Liver (tissue), 9 donors: Measurements from ENCODE around the gene CCNA1. TPM values are rescaled to one million over a fixed set of nuclear protein-coding genes. Genes with fewer than 3 reads are reported as not detected.

Source experiments
- DNase-seq: peaks from one replicate; pipeline ENCODE4 v3.0.0-alpha.2; 2017; ENCODE audit warnings: low spot score
- H3K27ac ChIP-seq, 2 donors: one replicate each; pipeline ENCODE4 v1.7.0; 2013; ENCODE audit warnings: inconsistent platforms in 2 of 2, low read length in 2 of 2, control low read depth in 1 of 2, low read depth in 1 of 2, mild to moderate bottlenecking in 1 of 2
- H3K27me3 ChIP-seq, 4 donors: one replicate each; pipeline versions ENCODE4 v1.6.1 to v1.7.0; 2013; ENCODE audit warnings: low read length in 3 of 4, inconsistent platforms in 1 of 4, mild to moderate bottlenecking in 1 of 4, moderate library complexity in 1 of 4; ENCODE audit not compliant: control insufficient read depth in 4 of 4, insufficient read depth in 4 of 4
- H3K36me3 ChIP-seq, 4 donors: one replicate each; pipeline versions ENCODE4 v1.6.1 to v1.7.0; 2013; ENCODE audit warnings: low read length in 3 of 4, mild to moderate bottlenecking in 3 of 4, low read depth in 1 of 4, moderate library complexity in 1 of 4; ENCODE audit not compliant: control insufficient read depth in 4 of 4, insufficient read depth in 3 of 4
- H3K4me1 ChIP-seq, 4 donors: one replicate each; pipeline versions ENCODE4 v1.6.1 to v1.7.0; 2013; ENCODE audit warnings: low read length in 3 of 4, mild to moderate bottlenecking in 3 of 4, moderate library complexity in 1 of 4; ENCODE audit not compliant: control insufficient read depth in 4 of 4, insufficient read depth in 4 of 4
- H3K4me3 ChIP-seq, 3 donors: one replicate each; pipeline versions ENCODE4 v1.6.1 to v1.7.0; 2013; ENCODE audit warnings: low read length in 3 of 3, control low read depth in 1 of 3, low read depth in 1 of 3, mild to moderate bottlenecking in 1 of 3
- H3K9ac ChIP-seq, 2 donors: one replicate each; pipeline ENCODE4 v1.7.0; 2013; ENCODE audit warnings: low read length in 2 of 2, mild to moderate bottlenecking in 2 of 2, moderate library complexity in 2 of 2, control low read depth in 1 of 2, low read depth in 1 of 2
- H3K9me3 ChIP-seq, 4 donors: one replicate each; pipeline versions ENCODE4 v1.6.1 to v1.7.0; 2013; ENCODE audit warnings: low read length in 3 of 4; ENCODE audit not compliant: control insufficient read depth in 4 of 4
- CTCF ChIP-seq: fragments of 150-350 bp; IDR thresholded peaks from 2 replicates; pipeline ENCODE4 v1.5.1; 2017; ENCODE audit warnings: improper control_type of control experiment, low read depth, low read length; ENCODE audit not compliant: missing input control
- EGR1 ChIP-seq, 2 donors: IDR thresholded peaks; 2 replicates each; pipeline ENCODE4 v1.6.1; 2016 to 2018; ENCODE audit warnings: antibody characterized with exemption in 2 of 2, low read depth in 2 of 2
- FOXA1 ChIP-seq: IDR thresholded peaks from 2 replicates; pipeline ENCODE4 v1.6.1; 2016; ENCODE audit warnings: antibody characterized with exemption
- GABPA ChIP-seq, 2 donors: IDR thresholded peaks in 1 of 2; conservative IDR thresholded peaks in 1 of 2; 2 replicates each; pipeline ENCODE4 v1.6.1; 2016; ENCODE audit warnings: antibody characterized with exemption in 2 of 2, mild to moderate bottlenecking in 1 of 2, moderate library complexity in 1 of 2
- HNF4A ChIP-seq, 2 donors: conservative IDR thresholded peaks; 2 replicates each; pipeline ENCODE4 v1.6.1; 2016; ENCODE audit warnings: antibody characterized with exemption in 2 of 2, mild to moderate bottlenecking in 2 of 2
- HNF4G ChIP-seq: IDR thresholded peaks from 2 replicates; pipeline ENCODE4 v1.6.1; 2016; ENCODE audit warnings: antibody characterized with exemption
- JUND ChIP-seq, 2 donors: IDR thresholded peaks; 2 replicates each; pipeline ENCODE4 v1.6.1; 2016; ENCODE audit warnings: antibody characterized with exemption in 2 of 2
- MAX ChIP-seq: IDR thresholded peaks from 2 replicates; pipeline ENCODE4 v1.6.1; 2016; ENCODE audit warnings: antibody characterized with exemption
- NR2F2 ChIP-seq: IDR thresholded peaks from 2 replicates; pipeline ENCODE4 v1.6.1; 2016; ENCODE audit warnings: antibody characterized with exemption
- RAD21 ChIP-seq, 2 donors: IDR thresholded peaks; 2 replicates each; pipeline ENCODE4 v1.6.1; 2016; ENCODE audit warnings: antibody characterized with exemption in 2 of 2, mild to moderate bottlenecking in 2 of 2
- SP1 ChIP-seq: IDR thresholded peaks from 2 replicates; pipeline ENCODE4 v1.6.1; 2018; ENCODE audit warnings: antibody characterized with exemption, mild to moderate bottlenecking
- YY1 ChIP-seq: IDR thresholded peaks from 2 replicates; pipeline ENCODE4 v1.6.1; 2016; ENCODE audit warnings: antibody characterized with exemption, mild to moderate bottlenecking
- WGBS: extraction: QIAGEN DNeasy Blood & Tissue Kit; methylation state at CpG from one replicate; pipeline ENCODE4 v1.1.7; 2013; 5-methylcytosine and 5-hydroxymethylcytosine counted together
- polyA plus RNA-seq, 2 donors: library from polyadenylated mRNA; stranded (reverse) in 1 of 2; unstranded in 1 of 2; fragments of 200-250 nt in 1 of 2; fragments of >200 nt in 1 of 2; fragmentation: Nextera tagmentation in 1 of 2; extraction: Ambion mirVana in 1 of 2; gene quantifications; one replicate each; pipeline versions ENCODE4 v1.2.1 to v1.2.3, GENCODE V29; 2013 to 2015
- total RNA-seq, 2 donors: library from RNA; depleted of rRNA; stranded (reverse); fragments of >200 nt; gene quantifications; one replicate each; pipeline ENCODE4 v1.2.3, GENCODE V29; 2014
- TF ChIP-seq, protein P1 (sequence below): IDR thresholded peaks from 2 replicates; pipeline ENCODE4 v1.6.1; 2016; ENCODE audit warnings: antibody characterized with exemption
- TF ChIP-seq, protein P2 (sequence below): IDR thresholded peaks from 2 replicates; pipeline ENCODE4 v1.6.1; 2016; ENCODE audit warnings: antibody characterized with exemption, mild to moderate bottlenecking
- donor health status: healthy.
- donor health status: healthy.
- donor health status: healthy.
- donor health status: healthy.
- donor health status: healthy.

CCNA1 gene
- total and polyA plus RNA-seq, 4 donors: 0.08 to 0.09 TPM; not detected in 2

GRCh38 chr13:36447501-36447900, 15.2 kb downstream of the CCNA1 start:
- no peaks in the 10 kb centered on the region for H3K9me3 ChIP-seq
- H3K4me1 ChIP-seq: no peaks in the 10 kb centered on the region
- no peak for TF ChIP-seq FOXA1
- no peak for TF ChIP-seq SP1
- TF ChIP-seq NR2F2: no peak
- no peak for TF ChIP-seq JUND (IDR thresholded peaks at IDR 0.05)
- TF ChIP-seq, protein P1, sequence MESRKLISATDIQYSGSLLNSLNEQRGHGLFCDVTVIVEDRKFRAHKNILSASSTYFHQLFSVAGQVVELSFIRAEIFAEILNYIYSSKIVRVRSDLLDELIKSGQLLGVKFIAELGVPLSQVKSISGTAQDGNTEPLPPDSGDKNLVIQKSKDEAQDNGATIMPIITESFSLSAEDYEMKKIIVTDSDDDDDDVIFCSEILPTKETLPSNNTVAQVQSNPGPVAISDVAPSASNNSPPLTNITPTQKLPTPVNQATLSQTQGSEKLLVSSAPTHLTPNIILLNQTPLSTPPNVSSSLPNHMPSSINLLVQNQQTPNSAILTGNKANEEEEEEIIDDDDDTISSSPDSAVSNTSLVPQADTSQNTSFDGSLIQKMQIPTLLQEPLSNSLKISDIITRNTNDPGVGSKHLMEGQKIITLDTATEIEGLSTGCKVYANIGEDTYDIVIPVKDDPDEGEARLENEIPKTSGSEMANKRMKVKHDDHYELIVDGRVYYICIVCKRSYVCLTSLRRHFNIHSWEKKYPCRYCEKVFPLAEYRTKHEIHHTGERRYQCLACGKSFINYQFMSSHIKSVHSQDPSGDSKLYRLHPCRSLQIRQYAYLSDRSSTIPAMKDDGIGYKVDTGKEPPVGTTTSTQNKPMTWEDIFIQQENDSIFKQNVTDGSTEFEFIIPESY: no peak
- TF ChIP-seq, protein P2, sequence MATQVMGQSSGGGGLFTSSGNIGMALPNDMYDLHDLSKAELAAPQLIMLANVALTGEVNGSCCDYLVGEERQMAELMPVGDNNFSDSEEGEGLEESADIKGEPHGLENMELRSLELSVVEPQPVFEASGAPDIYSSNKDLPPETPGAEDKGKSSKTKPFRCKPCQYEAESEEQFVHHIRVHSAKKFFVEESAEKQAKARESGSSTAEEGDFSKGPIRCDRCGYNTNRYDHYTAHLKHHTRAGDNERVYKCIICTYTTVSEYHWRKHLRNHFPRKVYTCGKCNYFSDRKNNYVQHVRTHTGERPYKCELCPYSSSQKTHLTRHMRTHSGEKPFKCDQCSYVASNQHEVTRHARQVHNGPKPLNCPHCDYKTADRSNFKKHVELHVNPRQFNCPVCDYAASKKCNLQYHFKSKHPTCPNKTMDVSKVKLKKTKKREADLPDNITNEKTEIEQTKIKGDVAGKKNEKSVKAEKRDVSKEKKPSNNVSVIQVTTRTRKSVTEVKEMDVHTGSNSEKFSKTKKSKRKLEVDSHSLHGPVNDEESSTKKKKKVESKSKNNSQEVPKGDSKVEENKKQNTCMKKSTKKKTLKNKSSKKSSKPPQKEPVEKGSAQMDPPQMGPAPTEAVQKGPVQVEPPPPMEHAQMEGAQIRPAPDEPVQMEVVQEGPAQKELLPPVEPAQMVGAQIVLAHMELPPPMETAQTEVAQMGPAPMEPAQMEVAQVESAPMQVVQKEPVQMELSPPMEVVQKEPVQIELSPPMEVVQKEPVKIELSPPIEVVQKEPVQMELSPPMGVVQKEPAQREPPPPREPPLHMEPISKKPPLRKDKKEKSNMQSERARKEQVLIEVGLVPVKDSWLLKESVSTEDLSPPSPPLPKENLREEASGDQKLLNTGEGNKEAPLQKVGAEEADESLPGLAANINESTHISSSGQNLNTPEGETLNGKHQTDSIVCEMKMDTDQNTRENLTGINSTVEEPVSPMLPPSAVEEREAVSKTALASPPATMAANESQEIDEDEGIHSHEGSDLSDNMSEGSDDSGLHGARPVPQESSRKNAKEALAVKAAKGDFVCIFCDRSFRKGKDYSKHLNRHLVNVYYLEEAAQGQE: no peak
- no peak for TF ChIP-seq HNF4G
- TF ChIP-seq MAX: no peak
- no peak for TF ChIP-seq EGR1 (IDR thresholded peaks at IDR 0.05; ENCODE audit: low read depth in 2 of 2)
- TF ChIP-seq RAD21 (IDR thresholded peaks at IDR 0.05): no peak
- no peak for TF ChIP-seq CTCF
- TF ChIP-seq YY1: no peak
- TF ChIP-seq HNF4A (conservative IDR thresholded peaks at IDR 0.05): no peak
- DNase-seq: no peak
- WGBS: 75% methylated on average over 7 of the region's 7 CpGs
- no peaks in the 10 kb centered on the region for H3K36me3 ChIP-seq
- H3K27ac ChIP-seq: no peak overlapping the region
- H3K9ac ChIP-seq: no peak overlapping the region
- H3K4me3 ChIP-seq: no peak overlapping the region
- peaks cover 0 to 4% (median 0%) of the 10 kb centered on the region in 4 donors for H3K27me3 ChIP-seq

- 49% methylated on average over 3 of the region's 3 CpGs for WGBS
- Histone ChIP-seq H3K36me3 (no peaks in the 10 kb centered on the region), H3K4me3 (no peak overlapping the region), H3K4me1 (peaks cover 0 to 2% (median 0%) of the 10 kb centered on the region in 4 donors), H3K9ac (no peak overlapping the region), H3K9me3 (no peaks in the 10 kb centered on the region), H3K27ac (no peak overlapping the region), H3K27me3 (peaks cover 0 to 4% (median 0%) of the 10 kb centered on the region in 4 donors)
- DNase-seq: no peak
- no peak for TF ChIP-seq JUND (IDR thresholded peaks at IDR 0.05)
- TF ChIP-seq, protein P2: no peak
- no peak for TF ChIP-seq FOXA1
- TF ChIP-seq GABPA (IDR thresholded peaks at IDR 0.05 in 1 of 2, conservative IDR thresholded peaks at IDR 0.05 in 1 of 2): no peak
These were observed 18.2 kb downstream of the CCNA1 start for GRCh38 chr13:36450534-36450933.
